Keratinocyte (primary cell): Measurements from ENCODE around the gene DHRSX. TPM values are rescaled to one million over a fixed set of nuclear protein-coding genes. Genes with fewer than 3 reads are reported as not detected.

Experiments
- DNase-seq: peaks from one replicate; pipeline ENCODE4 v3.0.0-alpha.2; 2011; ENCODE audit warnings: low read depth, missing footprints, low spot score
- FAIRE-seq: peaks from 2 replicates; lab custom pipeline; 2011; peaks lifted over from hg19 to GRCh38; lab: Jason Lieb, UNC
- H2AFZ ChIP-seq: 2 replicates; pipeline ENCODE4 v1.6.0; 2012; ENCODE audit warnings: low read length, control low read depth, inconsistent platforms; ENCODE audit not compliant: control insufficient read depth
- H3K27ac ChIP-seq: 2 replicates; pipeline ENCODE4 v1.5.1; 2011; ENCODE audit warnings: low read length; ENCODE audit not compliant: control insufficient read depth, insufficient read depth
- H3K27me3 ChIP-seq: 3 replicates; pipeline ENCODE4 v1.6.0; 2011; ENCODE audit warnings: low read length; ENCODE audit not compliant: control insufficient read depth, insufficient read depth; ENCODE audit errors: extremely low read depth
- H3K36me3 ChIP-seq, 2 experiments: 2 replicates in 1 of 2; 3 replicates in 1 of 2; pipeline ENCODE4 v1.5.1; 2011; ENCODE audit warnings: low read length in 2 of 2, mild to moderate bottlenecking in 1 of 2; ENCODE audit not compliant: control insufficient read depth in 2 of 2, insufficient read depth in 2 of 2; ENCODE audit errors: extremely low read depth in 1 of 2
- H3K4me1 ChIP-seq: 3 replicates; pipeline ENCODE4 v1.5.1; 2011; ENCODE audit warnings: low read length; ENCODE audit not compliant: control insufficient read depth, insufficient read depth; ENCODE audit errors: extremely low read depth
- H3K4me2 ChIP-seq: 3 replicates; pipeline ENCODE4 v1.6.0; 2011; ENCODE audit warnings: low read depth, low read length; ENCODE audit not compliant: control insufficient read depth, insufficient read depth; ENCODE audit errors: extremely low read depth
- H3K4me3 ChIP-seq, 3 experiments: fragments of 200-600 bp in 1 of 3; sonication (generic) in 1 of 3; 2 replicates in 2 of 3; 3 replicates in 1 of 3; pipeline ENCODE4 v1.5.1; 2011 to 2016; ENCODE audit warnings: low read length in 3 of 3, mild to moderate bottlenecking in 3 of 3, control low read depth in 2 of 3, inconsistent platforms in 1 of 3, low read depth in 1 of 3, mixed read lengths in 1 of 3, mixed run types in 1 of 3, moderate library complexity in 1 of 3; ENCODE audit not compliant: control insufficient read depth in 2 of 3, insufficient read depth in 2 of 3; ENCODE audit errors: extremely low read depth in 1 of 3
- H3K79me2 ChIP-seq: 2 replicates; pipeline ENCODE4 v1.6.0; 2012; ENCODE audit warnings: low read length; ENCODE audit not compliant: control insufficient read depth, insufficient read depth
- H3K9ac ChIP-seq: 3 replicates; pipeline ENCODE4 v1.6.0; 2011; ENCODE audit warnings: low read length; ENCODE audit not compliant: control insufficient read depth, insufficient read depth; ENCODE audit errors: extremely low read depth
- H3K9me1 ChIP-seq: 3 replicates; pipeline ENCODE4 v1.6.0; 2011; ENCODE audit warnings: low read length; ENCODE audit not compliant: control insufficient read depth, insufficient read depth; ENCODE audit errors: extremely low read depth
- H3K9me3 ChIP-seq: 2 replicates; pipeline ENCODE4 v1.5.1; 2012; ENCODE audit warnings: low read depth, low read length; ENCODE audit not compliant: control insufficient read depth
- H4K20me1 ChIP-seq: 3 replicates; pipeline ENCODE4 v1.6.0; 2011; ENCODE audit warnings: low read length; ENCODE audit not compliant: control insufficient read depth, insufficient read depth; ENCODE audit errors: extremely low read depth
- CTCF ChIP-seq, 3 experiments: IDR thresholded peaks in 1 of 3; conservative IDR thresholded peaks in 1 of 3; optimal IDR thresholded peaks in 1 of 3; 2 replicates in 2 of 3; 3 replicates in 1 of 3; pipeline versions ENCODE3 to v1.5.1; 2011; ENCODE audit warnings: low read length in 3 of 3, mild to moderate bottlenecking in 3 of 3, moderate library complexity in 2 of 3, control low read depth in 1 of 3, inconsistent platforms in 1 of 3; ENCODE audit not compliant: insufficient read depth in 2 of 3; ENCODE audit errors: extremely low read depth in 1 of 3
- EZH2 ChIP-seq: IDR thresholded peaks from one replicate; pipeline ENCODE4 v1.6.1; 2012; ENCODE audit warnings: inconsistent platforms, mild to moderate bottlenecking, low read length, moderate library complexity
- dilution Hi-C: fragments of 300-500 bp; cut with MboI; formaldehyde crosslinking; loops from one replicate; pipeline ENCODE4 v1.7.0; 2020; ENCODE audit warnings: low sequenced_read_pairs; ENCODE audit not compliant: extremely low pct_ligation_motif_present
- polyA plus RNA-seq, 5 experiments: library from polyadenylated mRNA; depleted of rRNA in 3 of 5; stranded (reverse) in 3 of 5; stranded (forward) in 1 of 5; unstranded in 1 of 5; fragments of >200 nt; gene quantifications; 1 replicate in 1 of 5; 2 replicates in 3 of 5; 3 replicates in 1 of 5; pipeline versions ENCODE4 v1.2.1 to v1.2.3, GENCODE V29; 2011 to 2012; ENCODE audit warnings: missing spikeins in 2 of 5, low read depth in 1 of 5, low replicate concordance in 1 of 5

The DHRSX gene
- polyA plus RNA-seq, 1 donor (not counting 4 experiments of a cell fraction or from before 2014, with no cell fraction given) = 20.4 TPM

- H4K20me1 ChIP-seq = no peaks in the 10 kb centered on the region
- H3K9me1 ChIP-seq = no peaks in the 10 kb centered on the region
- H3K9ac ChIP-seq = no peak overlapping the region
- FAIRE-seq = no peak
- TF ChIP-seq CTCF (optimal IDR thresholded peaks at IDR 0.05 in 1 of 3, IDR thresholded peaks at IDR 0.05 in 1 of 3, conservative IDR thresholded peaks at IDR 0.05 in 1 of 3; ENCODE audit: extremely low read depth in 1 of 3, insufficient read depth in 2 of 3, low read length in 3 of 3) = no peak
- no peak for TF ChIP-seq EZH2
- H3K27ac ChIP-seq = no peak overlapping the region
- no peak for DNase-seq
- no peaks in the 10 kb centered on the region for H3K36me3 ChIP-seq
- H3K9me3 ChIP-seq = no peaks in the 10 kb centered on the region
- no peak overlapping the region for H3K4me2 ChIP-seq
- no peaks in the 10 kb centered on the region for H3K79me2 ChIP-seq
- H2AFZ ChIP-seq = no peak overlapping the region
- H3K4me1 ChIP-seq = no peaks in the 10 kb centered on the region
- dilution Hi-C loops = no loop called here
- H3K4me3 ChIP-seq = no peak overlapping the region
- H3K27me3 ChIP-seq = peaks cover 5% of the 10 kb centered on the region
Measured at GRCh38 chrX:2540426-2540947, 39.7 kb upstream of the DHRSX start.

- Histone ChIP-seq H2AFZ (no peak overlapping the region), H3K27ac (no peak overlapping the region), H3K36me3 (no peaks in the 10 kb centered on the region), H3K9me1 (no peaks in the 10 kb centered on the region), H3K9ac (no peak overlapping the region), H3K79me2 (no peaks in the 10 kb centered on the region), H3K9me3 (no peaks in the 10 kb centered on the region), H3K4me2 (no peak overlapping the region), H4K20me1 (no peaks in the 10 kb centered on the region), H3K27me3 (peaks cover 5% of the 10 kb centered on the region), H3K4me1 (no peaks in the 10 kb centered on the region), H3K4me3 (no peak overlapping the region)
- TF ChIP-seq CTCF (optimal IDR thresholded peaks at IDR 0.05 in 1 of 3, IDR thresholded peaks at IDR 0.05 in 1 of 3, conservative IDR thresholded peaks at IDR 0.05 in 1 of 3; ENCODE audit: extremely low read depth in 1 of 3, insufficient read depth in 2 of 3, low read length in 3 of 3) (no peak), EZH2 (no peak)
- FAIRE-seq = no peak
- dilution Hi-C loops = no loop called here
- DNase-seq = no peak
Measured at GRCh38 chrX:2539586-2539985, 38.8 kb upstream of the DHRSX start.
